ENCODE data around the gene SLIT3.

Gene SLIT3

GRCh38 chr5:168810641-168811040 lies 490.3 kb downstream of the SLIT3 start:
- H3K79me2 ChIP-seq (ENCODE audit: low read length): no peaks in the 10 kb centered on the region
- no peaks in the 10 kb centered on the region for H4K20me1 ChIP-seq (ENCODE audit: insufficient read depth, low read length)
- no peak overlapping the region for H2AFZ ChIP-seq (ENCODE audit: low read depth, low read length)
- H3K27ac ChIP-seq (ENCODE audit: low read length): no peak overlapping the region
- peaks cover 82% of the 10 kb centered on the region for H3K27me3 ChIP-seq (ENCODE audit: low read depth, low read length)
- H3K9ac ChIP-seq (ENCODE audit: low read length): no peak overlapping the region
- no peak overlapping the region for H3K4me2 ChIP-seq (ENCODE audit: low read length)
- no peak for TF ChIP-seq EZH2phosphoT487 (IDR thresholded peaks at IDR 0.05; ENCODE audit: low read depth)
- TF ChIP-seq, protein P1, sequence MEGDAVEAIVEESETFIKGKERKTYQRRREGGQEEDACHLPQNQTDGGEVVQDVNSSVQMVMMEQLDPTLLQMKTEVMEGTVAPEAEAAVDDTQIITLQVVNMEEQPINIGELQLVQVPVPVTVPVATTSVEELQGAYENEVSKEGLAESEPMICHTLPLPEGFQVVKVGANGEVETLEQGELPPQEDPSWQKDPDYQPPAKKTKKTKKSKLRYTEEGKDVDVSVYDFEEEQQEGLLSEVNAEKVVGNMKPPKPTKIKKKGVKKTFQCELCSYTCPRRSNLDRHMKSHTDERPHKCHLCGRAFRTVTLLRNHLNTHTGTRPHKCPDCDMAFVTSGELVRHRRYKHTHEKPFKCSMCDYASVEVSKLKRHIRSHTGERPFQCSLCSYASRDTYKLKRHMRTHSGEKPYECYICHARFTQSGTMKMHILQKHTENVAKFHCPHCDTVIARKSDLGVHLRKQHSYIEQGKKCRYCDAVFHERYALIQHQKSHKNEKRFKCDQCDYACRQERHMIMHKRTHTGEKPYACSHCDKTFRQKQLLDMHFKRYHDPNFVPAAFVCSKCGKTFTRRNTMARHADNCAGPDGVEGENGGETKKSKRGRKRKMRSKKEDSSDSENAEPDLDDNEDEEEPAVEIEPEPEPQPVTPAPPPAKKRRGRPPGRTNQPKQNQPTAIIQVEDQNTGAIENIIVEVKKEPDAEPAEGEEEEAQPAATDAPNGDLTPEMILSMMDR (IDR thresholded peaks at IDR 0.05; ENCODE audit: low read depth, low read length): no peak
- no peaks in the 10 kb centered on the region for H3K36me3 ChIP-seq (replicated peaks; ENCODE audit: low read depth, low read length)
- no peaks in the 10 kb centered on the region for H3K9me3 ChIP-seq (ENCODE audit: insufficient read depth, low read length)
- H3K4me1 ChIP-seq (ENCODE audit: low read length): no peaks in the 10 kb centered on the region
- no peak overlapping the region for H3K4me3 ChIP-seq (ENCODE audit: low read length)

DNA sequence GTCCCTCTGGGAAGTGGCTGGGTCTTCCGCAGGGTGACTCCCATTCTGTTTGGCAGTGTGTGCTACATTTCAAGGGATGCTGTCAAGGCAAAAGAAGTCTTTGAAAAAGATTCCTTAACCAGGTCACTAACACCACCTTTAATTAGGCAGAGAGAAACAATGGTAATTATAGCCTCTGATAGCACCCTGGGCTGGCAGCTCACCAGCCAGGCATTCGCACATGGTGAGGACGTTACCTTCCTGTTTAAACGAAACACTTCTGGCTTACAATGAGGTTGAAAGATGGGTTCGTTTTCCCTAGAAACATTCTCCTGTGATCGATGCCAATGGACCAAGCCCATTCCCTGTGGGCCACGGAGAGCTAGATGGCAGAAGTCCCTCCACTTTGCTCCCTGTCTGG lies 491.7 kb downstream of the SLIT3 start:
- TF ChIP-seq, protein P1 (IDR thresholded peaks at IDR 0.05; ENCODE audit: low read depth, low read length): no peak
- no peak for TF ChIP-seq EZH2phosphoT487 (IDR thresholded peaks at IDR 0.05; ENCODE audit: low read depth)
- peaks cover 71% of the 10 kb centered on the region for H3K27me3 ChIP-seq (ENCODE audit: low read depth, low read length)
- H3K27ac ChIP-seq (ENCODE audit: low read length): no peak overlapping the region
- no peak overlapping the region for H3K9ac ChIP-seq (ENCODE audit: low read length)
- no peaks in the 10 kb centered on the region for H3K36me3 ChIP-seq (replicated peaks; ENCODE audit: low read depth, low read length)
- H3K9me3 ChIP-seq (ENCODE audit: insufficient read depth, low read length): no peaks in the 10 kb centered on the region
- no peaks in the 10 kb centered on the region for H3K4me1 ChIP-seq (ENCODE audit: low read length)
- H3K4me3 ChIP-seq (ENCODE audit: low read length): no peak overlapping the region
- H2AFZ ChIP-seq (ENCODE audit: low read depth, low read length): no peak overlapping the region
- no peaks in the 10 kb centered on the region for H4K20me1 ChIP-seq (ENCODE audit: insufficient read depth, low read length)
- no peaks in the 10 kb centered on the region for H3K79me2 ChIP-seq (ENCODE audit: low read length)
- H3K4me2 ChIP-seq (ENCODE audit: low read length): no peak overlapping the region

DNA sequence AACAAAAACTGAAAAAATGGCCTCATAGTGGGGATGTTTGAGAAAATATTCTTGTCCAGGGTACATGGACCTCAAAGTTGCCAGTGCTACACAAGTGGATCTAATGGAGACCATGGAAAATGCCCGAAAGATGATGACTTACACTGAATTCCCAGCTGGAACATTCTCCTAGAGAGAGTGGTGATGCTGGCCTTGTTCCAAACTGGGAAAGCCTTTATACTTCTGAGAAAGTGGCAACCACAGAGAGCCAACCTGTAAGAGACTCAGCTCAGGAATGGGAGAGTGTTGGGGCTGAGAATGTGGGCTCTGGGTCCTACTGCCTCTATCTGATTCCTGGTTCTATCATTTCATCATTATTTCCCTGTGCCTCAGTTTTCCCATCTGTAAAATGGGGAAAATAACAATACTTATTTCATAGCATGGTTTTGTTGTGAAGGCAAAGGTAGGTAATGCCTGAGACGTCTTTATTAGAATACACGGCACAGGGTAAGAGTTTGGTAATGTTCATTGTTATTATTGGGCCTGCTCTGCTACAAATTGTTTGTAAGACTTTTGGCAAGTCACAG lies 492.8 kb downstream of the SLIT3 start:
- H2AFZ ChIP-seq (ENCODE audit: low read depth, low read length): no peak overlapping the region
- H3K4me2 ChIP-seq (ENCODE audit: low read length): no peak overlapping the region
- H3K27me3 ChIP-seq (ENCODE audit: low read depth, low read length): peaks cover 66% of the 10 kb centered on the region
- H3K36me3 ChIP-seq (replicated peaks; ENCODE audit: low read depth, low read length): no peaks in the 10 kb centered on the region
- no peaks in the 10 kb centered on the region for H4K20me1 ChIP-seq (ENCODE audit: insufficient read depth, low read length)
- H3K4me3 ChIP-seq (ENCODE audit: low read length): no peak overlapping the region
- no peaks in the 10 kb centered on the region for H3K4me1 ChIP-seq (ENCODE audit: low read length)
- H3K9ac ChIP-seq (ENCODE audit: low read length): no peak overlapping the region
- no peaks in the 10 kb centered on the region for H3K79me2 ChIP-seq (ENCODE audit: low read length)
- no peak overlapping the region for H3K27ac ChIP-seq (ENCODE audit: low read length)
- TF ChIP-seq, protein P1 (IDR thresholded peaks at IDR 0.05; ENCODE audit: low read depth, low read length): no peak
- TF ChIP-seq EZH2phosphoT487 (IDR thresholded peaks at IDR 0.05; ENCODE audit: low read depth): no peak
- no peaks in the 10 kb centered on the region for H3K9me3 ChIP-seq (ENCODE audit: insufficient read depth, low read length)

DNA sequence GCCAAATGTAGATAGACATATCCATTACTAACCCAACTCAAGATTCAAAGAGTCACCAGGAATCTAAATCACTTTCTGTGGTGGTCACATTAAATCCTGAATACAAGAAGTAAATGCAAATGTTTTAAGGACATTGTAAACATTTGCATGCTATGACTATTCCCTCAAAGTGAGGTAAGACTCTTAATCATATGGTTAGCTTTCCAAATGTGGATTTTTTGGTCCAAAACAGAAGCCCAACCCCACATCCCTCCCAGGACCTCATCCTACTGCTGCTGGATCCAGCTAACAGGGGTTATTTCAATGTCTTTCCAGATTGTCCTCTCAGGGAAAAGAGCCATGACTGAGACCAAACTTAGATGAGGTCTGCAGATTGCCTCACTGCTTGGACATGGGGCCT lies 493.7 kb downstream of the SLIT3 start:
- Histone ChIP-seq H3K79me2 (ENCODE audit: low read length) (no peaks in the 10 kb centered on the region), H3K9ac (ENCODE audit: low read length) (no peak overlapping the region), H3K4me3 (ENCODE audit: low read length) (no peak overlapping the region), H2AFZ (ENCODE audit: low read depth, low read length) (no peak overlapping the region), H3K9me3 (ENCODE audit: insufficient read depth, low read length) (no peaks in the 10 kb centered on the region), H3K4me1 (ENCODE audit: low read length) (no peaks in the 10 kb centered on the region; the same call in 1 of the 2 replicates), H3K36me3 (replicated peaks; ENCODE audit: low read depth, low read length) (no peaks in the 10 kb centered on the region), H4K20me1 (ENCODE audit: insufficient read depth, low read length) (no peaks in the 10 kb centered on the region), H3K27ac (ENCODE audit: low read length) (no peak overlapping the region), H3K4me2 (ENCODE audit: low read length) (no peak overlapping the region), H3K27me3 (ENCODE audit: low read depth, low read length) (peaks cover 67% of the 10 kb centered on the region)
- TF ChIP-seq, protein P1 (IDR thresholded peaks at IDR 0.05; ENCODE audit: low read depth, low read length): no peak
- no peak for TF ChIP-seq EZH2phosphoT487 (IDR thresholded peaks at IDR 0.05; ENCODE audit: low read depth)
